WTC11 (cell line): ENCODE measurements around the gene FYCO1. TPM values are rescaled to one million over a fixed set of nuclear protein-coding genes. Genes with fewer than 3 reads are reported as not detected.

Experiments
- ATAC-seq: fragments of 200-7000 bp; cut with Tn5 transposase; 2 replicates; pipeline ENCODE4 v1.10.0; 2021; ENCODE audit warnings: mild to moderate bottlenecking, moderate library complexity
- CTCF ChIA-PET: fragments of 300-600 bp; sonication (Branson Sonifier 250); formaldehyde crosslinking; loops from one replicate; lab custom pipeline; 2021; ENCODE audit warnings: antibody characterized with exemption; lab: Charles Lee
- POLR2A ChIA-PET: fragments of 350-600 bp; sonication (Branson Sonifier 250); formaldehyde crosslinking; loops from one replicate; lab custom pipeline; 2021; ENCODE audit warnings: antibody characterized with exemption; lab: Charles Lee
- DNase-seq: peaks from one replicate; pipeline ENCODE4 v3.0.0; 2021; ENCODE audit warnings: low spot score
- H3K27ac Mint-ChIP-seq: 2 replicates; pipeline ENCODE4 v1.8.0; 2021; ENCODE audit warnings: mixed read lengths
- H3K27me3 Mint-ChIP-seq: 2 replicates; pipeline ENCODE4 v1.8.0; 2021; ENCODE audit warnings: low read depth, mild to moderate bottlenecking, moderate library complexity, mixed read lengths
- H3K36me3 Mint-ChIP-seq: 2 replicates; pipeline ENCODE4 v1.8.0; 2021; ENCODE audit warnings: mixed read lengths
- H3K4me1 Mint-ChIP-seq: 2 replicates; pipeline ENCODE4 v1.8.0; 2022; ENCODE audit warnings: mixed read lengths
- H3K4me3 Mint-ChIP-seq: 2 replicates; pipeline ENCODE4 v1.8.0; 2021; ENCODE audit warnings: mild to moderate bottlenecking, moderate library complexity, mixed read lengths
- H3K9me3 Mint-ChIP-seq: 2 replicates; pipeline ENCODE4 v1.8.0; 2021; ENCODE audit warnings: mixed read lengths
- ATF2 ChIP-seq: sonication (generic); formaldehyde crosslinking; IDR thresholded peaks from 2 replicates; pipeline ENCODE4 v1.8.1; 2022; ENCODE audit warnings: low read depth, missing genetic modification reagents, borderline replicate concordance
- CDX4 ChIP-seq: fragments of 250-450 bp; sonication (Bioruptor Pico); IDR thresholded peaks from 2 replicates; pipeline ENCODE4 v1.9.0; 2021; ENCODE audit warnings: moderate library complexity, mild to moderate bottlenecking, inconsistent platforms, borderline replicate concordance
- E2F5 ChIP-seq: sonication (generic); formaldehyde crosslinking; IDR thresholded peaks from 2 replicates; pipeline ENCODE4 v1.8.1; 2022; ENCODE audit warnings: mild to moderate bottlenecking, moderate library complexity, missing genetic modification reagents
- ERG ChIP-seq: fragments of 250-450 bp; sonication (Bioruptor Pico); IDR thresholded peaks from 2 replicates; pipeline ENCODE4 v1.8.0; 2021; ENCODE audit warnings: mild to moderate bottlenecking
- ESRRA ChIP-seq: sonication (generic); formaldehyde crosslinking; IDR thresholded peaks from 2 replicates; pipeline ENCODE4 v1.8.1; 2022; ENCODE audit warnings: mild to moderate bottlenecking, missing genetic modification reagents, borderline replicate concordance
- GTF2I ChIP-seq: fragments of 250-450 bp; sonication (Bioruptor Pico); conservative IDR thresholded peaks from 2 replicates; pipeline ENCODE4 v1.4.0; 2021; ENCODE audit warnings: mild to moderate bottlenecking
- MXD4 ChIP-seq: fragments of 250-450 bp; sonication (Bioruptor Pico); IDR thresholded peaks from 2 replicates; pipeline ENCODE4 v1.8.0; 2021; ENCODE audit warnings: mild to moderate bottlenecking, moderate library complexity, borderline replicate concordance
- NFATC4 ChIP-seq: fragments of 250-450 bp; sonication (Bioruptor Pico); IDR thresholded peaks from 2 replicates; pipeline ENCODE4 v1.9.0; 2021; ENCODE audit warnings: mild to moderate bottlenecking
- NR1H2 ChIP-seq: sonication (generic); formaldehyde crosslinking; IDR thresholded peaks from 2 replicates; pipeline ENCODE4 v1.9.0; 2021; ENCODE audit warnings: mild to moderate bottlenecking, moderate library complexity, missing genetic modification reagents
- RELA ChIP-seq: sonication (generic); formaldehyde crosslinking; IDR thresholded peaks from 2 replicates; pipeline ENCODE4 v1.8.1; 2022; ENCODE audit warnings: missing genetic modification reagents, mild to moderate bottlenecking, borderline replicate concordance
- SP1 ChIP-seq: sonication (generic); formaldehyde crosslinking; conservative IDR thresholded peaks from 2 replicates; pipeline ENCODE4 v1.8.1; 2022; ENCODE audit warnings: missing genetic modification reagents
- USF2 ChIP-seq: sonication (generic); formaldehyde crosslinking; IDR thresholded peaks from 2 replicates; pipeline ENCODE4 v1.8.1; 2023; ENCODE audit warnings: mild to moderate bottlenecking, missing genetic modification reagents, moderate library complexity
- ZMAT4 ChIP-seq: fragments of 250-450 bp; sonication (Bioruptor Pico); IDR thresholded peaks from 2 replicates; pipeline ENCODE4 v1.9.0; 2021; ENCODE audit warnings: mild to moderate bottlenecking
- ZNF121 ChIP-seq: sonication (generic); formaldehyde crosslinking; IDR thresholded peaks from 2 replicates; pipeline ENCODE4 v1.8.0; 2023; ENCODE audit warnings: missing genetic modification reagents
- ZNF281 ChIP-seq: sonication (generic); formaldehyde crosslinking; IDR thresholded peaks from 2 replicates; pipeline ENCODE4 v1.8.0; 2023; ENCODE audit warnings: mild to moderate bottlenecking, missing genetic modification reagents
- ZNF423 ChIP-seq: fragments of 250-450 bp; sonication (Bioruptor Pico); IDR thresholded peaks from 2 replicates; pipeline ENCODE4 v2.1.2; 2022; ENCODE audit warnings: mild to moderate bottlenecking, moderate library complexity
- ZNF425 ChIP-seq: fragments of 250-450 bp; sonication (Bioruptor Pico); conservative IDR thresholded peaks from 2 replicates; pipeline ENCODE4 v1.9.0; 2021; ENCODE audit warnings: mild to moderate bottlenecking
- ZNF512 ChIP-seq: sonication (generic); formaldehyde crosslinking; IDR thresholded peaks from 2 replicates; pipeline ENCODE4 v1.8.1; 2022; ENCODE audit warnings: missing genetic modification reagents, borderline replicate concordance
- ZSCAN18 ChIP-seq: fragments of 250-450 bp; sonication (Bioruptor Pico); IDR thresholded peaks from 2 replicates; pipeline ENCODE4 v2.1.2; 2022; ENCODE audit warnings: mild to moderate bottlenecking, moderate library complexity
- total RNA-seq: library from RNA; stranded (reverse); gene quantifications from 3 replicates; pipeline ENCODE4 v1.2.3, GENCODE V29; 2021

FYCO1 gene
- total RNA-seq, 1 experiment from 2014 or later: 13.9 TPM

- no peak overlapping the region for H3K4me3 Mint-ChIP-seq
- DNase-seq (no peak), ATAC-seq (no peak)
- ChIA-PET POLR2A (no interaction called here), CTCF (no interaction called here)
- H3K4me1 Mint-ChIP-seq: no peaks in the 10 kb centered on the region
- no peak for TF ChIP-seq NR1H2
- no peak for TF ChIP-seq ZMAT4 (CRISPR knock-in tag)
- TF ChIP-seq ZNF512: no peak
- TF ChIP-seq ERG (CRISPR knock-in tag): no peak
- no peak for TF ChIP-seq USF2 (CRISPR knock-in tag)
- no peaks in the 10 kb centered on the region for H3K27me3 Mint-ChIP-seq
- H3K27ac Mint-ChIP-seq: no peak overlapping the region
- H3K9me3 Mint-ChIP-seq: no peaks in the 10 kb centered on the region
- peaks cover 71% of the 10 kb centered on the region for H3K36me3 Mint-ChIP-seq
Observed at GRCh38 chr3:45955017-45955647, 40.5 kb downstream of the FYCO1 start.

- no peak overlapping the region for H3K4me3 Mint-ChIP-seq
- no peak overlapping the region for H3K27ac Mint-ChIP-seq
- ChIA-PET CTCF (no interaction called here), POLR2A (no interaction called here)
- DNase-seq: no peak
- no peak for ATAC-seq
- H3K36me3 Mint-ChIP-seq: peaks cover 68% of the 10 kb centered on the region
- H3K4me1 Mint-ChIP-seq: no peaks in the 10 kb centered on the region
- no peaks in the 10 kb centered on the region for H3K9me3 Mint-ChIP-seq
- H3K27me3 Mint-ChIP-seq: no peaks in the 10 kb centered on the region
- TF ChIP-seq ZNF423 (no peak), E2F5 (CRISPR knock-in tag) (no peak), GTF2I (CRISPR knock-in tag) (no peak), SP1 (CRISPR knock-in tag) (no peak), CDX4 (CRISPR knock-in tag) (no peak), RELA (CRISPR knock-in tag) (no peak), ZNF281 (no peak), ESRRA (CRISPR knock-in tag) (no peak), NFATC4 (CRISPR knock-in tag) (no peak), USF2 (CRISPR knock-in tag) (no peak), MXD4 (no peak), ZNF425 (CRISPR knock-in tag) (no peak), ZNF121 (CRISPR knock-in tag) (no peak), ATF2 (CRISPR knock-in tag) (no peak), ZSCAN18 (CRISPR knock-in tag) (no peak)
Observed at GRCh38 chr3:45954306-45954705, 41.3 kb downstream of the FYCO1 start.
